ENCODE results near the gene TMC1.

Gene TMC1

GRCh38 chr9:72557549-72557948 is 36.1 kb downstream of the TMC1 start:
- H3K9me3 ChIP-seq (ENCODE audit: control insufficient read depth, insufficient read depth, low read depth, low read length): no peaks in the 10 kb centered on the region
- no peak for TF ChIP-seq ZNF211 (tag by site-specific recombination; IDR thresholded peaks at IDR 0.05; ENCODE audit: low read depth)
- TF ChIP-seq ZNF18 (tag by site-specific recombination; IDR thresholded peaks at IDR 0.05): no peak
- no peak for TF ChIP-seq ZFP37 (tag by site-specific recombination; IDR thresholded peaks at IDR 0.05)
- no peak for TF ChIP-seq ZBTB11 (tag by site-specific recombination; conservative IDR thresholded peaks at IDR 0.05; ENCODE audit: low read depth)
- no peak for TF ChIP-seq MEIS1 (CRISPR knock-in tag; IDR thresholded peaks at IDR 0.05; ENCODE audit: borderline replicate concordance)
- TF ChIP-seq ZNF626 (tag by site-specific recombination; IDR thresholded peaks at IDR 0.05): no peak
- TF ChIP-seq KLF16 (tag by site-specific recombination; IDR thresholded peaks at IDR 0.05): no peak
- no peak for TF ChIP-seq ZNF214 (tag by site-specific recombination; IDR thresholded peaks at IDR 0.05; ENCODE audit: borderline replicate concordance)
- no peak for TF ChIP-seq ZNF404 (tag by site-specific recombination; IDR thresholded peaks at IDR 0.05)
- no peak for TF ChIP-seq RBAK (tag by site-specific recombination; IDR thresholded peaks at IDR 0.05)
- no peak for TF ChIP-seq ZNF692 (tag by site-specific recombination; IDR thresholded peaks at IDR 0.05)
- TF ChIP-seq OSR2 (tag by site-specific recombination; IDR thresholded peaks at IDR 0.05): no peak
- CTCF ChIA-PET: interaction anchor here (0.7 kb wide), 1 partner anchor 51 kb away, joined by 4 read pairs; no protein-coding TSS in a partner anchor
- H3K4me3 ChIP-seq (ENCODE audit: low read depth, low read length): no peak overlapping the region
- H3K27ac ChIP-seq (ENCODE audit: extremely low read depth, low read depth, low read length): no peak overlapping the region
- POLR2A ChIA-PET: no interaction called here
- H3K36me3 ChIP-seq (ENCODE audit: control insufficient read depth in 2 of 2, insufficient read depth in 1 of 2, low read length in 2 of 2): no peaks in the 10 kb centered on the region
- H3K4me1 ChIP-seq (ENCODE audit: control insufficient read depth, insufficient read depth, low read length): no peaks in the 10 kb centered on the region

GRCh38 chr9:72560086-72560485 is 38.7 kb downstream of the TMC1 start:
- Histone ChIP-seq H3K36me3 (ENCODE audit: control insufficient read depth in 2 of 2, insufficient read depth in 1 of 2, low read length in 2 of 2) (no peaks in the 10 kb centered on the region), H3K9me3 (ENCODE audit: control insufficient read depth, insufficient read depth, low read depth, low read length) (no peaks in the 10 kb centered on the region), H3K27ac (ENCODE audit: extremely low read depth, low read depth, low read length) (no peak overlapping the region), H3K4me1 (ENCODE audit: control insufficient read depth, insufficient read depth, low read length) (no peaks in the 10 kb centered on the region), H3K4me3 (ENCODE audit: low read depth, low read length) (no peak overlapping the region)
- POLR2A ChIA-PET: no interaction called here
- CTCF ChIA-PET: interaction anchor here (0.7 kb wide), 1 partner anchor 32 kb away, joined by 3 read pairs; no protein-coding TSS in a partner anchor
- TF ChIP-seq ZNF350 (tag by site-specific recombination; IDR thresholded peaks at IDR 0.05): no peak
- TF ChIP-seq ZNF658 (tag by site-specific recombination; IDR thresholded peaks at IDR 0.05): no peak
- TF ChIP-seq ZNF335 (tag by site-specific recombination; conservative IDR thresholded peaks at IDR 0.05): no peak
- TF ChIP-seq ZNF280D (tag by site-specific recombination; IDR thresholded peaks at IDR 0.05): no peak
- no peak for TF ChIP-seq ZBTB48 (tag by site-specific recombination; IDR thresholded peaks at IDR 0.05)
- no peak for TF ChIP-seq ZNF449 (tag by site-specific recombination; IDR thresholded peaks at IDR 0.05)
- TF ChIP-seq ZNF223 (tag by site-specific recombination; IDR thresholded peaks at IDR 0.05): no peak
- TF ChIP-seq KLF16 (tag by site-specific recombination; IDR thresholded peaks at IDR 0.05): no peak
- TF ChIP-seq ZBTB17 (tag by site-specific recombination; IDR thresholded peaks at IDR 0.05): no peak
- no peak for TF ChIP-seq ZNF202 (tag by site-specific recombination; IDR thresholded peaks at IDR 0.05; ENCODE audit: borderline replicate concordance)
- TF ChIP-seq INSM2 (tag by site-specific recombination; IDR thresholded peaks at IDR 0.05): no peak
- no peak for TF ChIP-seq ZNF354C (tag by site-specific recombination; IDR thresholded peaks at IDR 0.05; ENCODE audit: borderline replicate concordance, low read depth)
